ENCODE data around the gene PGAP3. TPM values are rescaled to one million over a fixed set of nuclear protein-coding genes. Genes with fewer than 3 reads are reported as not detected.
A peak's percentile ranks its signal among the peaks of the same experiment; 100 is the strongest.

PGAP3 gene
- total RNA-seq, 2 donors from 2014 or later, result 22.6 to 29.3 TPM

- no peak overlapping the region for H3K27ac ChIP-seq (ENCODE audit: low read depth, low read length)
- H3K27ac Mint-ChIP-seq, result no peak overlapping the region
- H3K4me1 ChIP-seq (ENCODE audit: control insufficient read depth, insufficient read depth, low read length), result peaks cover 10% of the 10 kb centered on the region
- no peak overlapping the region for H3K4me3 Mint-ChIP-seq
- no peaks in the 10 kb centered on the region for H3K9me3 Mint-ChIP-seq
- H3K4me3 ChIP-seq (ENCODE audit: low read length), result no peak overlapping the region
- TF ChIP-seq, protein P1, sequence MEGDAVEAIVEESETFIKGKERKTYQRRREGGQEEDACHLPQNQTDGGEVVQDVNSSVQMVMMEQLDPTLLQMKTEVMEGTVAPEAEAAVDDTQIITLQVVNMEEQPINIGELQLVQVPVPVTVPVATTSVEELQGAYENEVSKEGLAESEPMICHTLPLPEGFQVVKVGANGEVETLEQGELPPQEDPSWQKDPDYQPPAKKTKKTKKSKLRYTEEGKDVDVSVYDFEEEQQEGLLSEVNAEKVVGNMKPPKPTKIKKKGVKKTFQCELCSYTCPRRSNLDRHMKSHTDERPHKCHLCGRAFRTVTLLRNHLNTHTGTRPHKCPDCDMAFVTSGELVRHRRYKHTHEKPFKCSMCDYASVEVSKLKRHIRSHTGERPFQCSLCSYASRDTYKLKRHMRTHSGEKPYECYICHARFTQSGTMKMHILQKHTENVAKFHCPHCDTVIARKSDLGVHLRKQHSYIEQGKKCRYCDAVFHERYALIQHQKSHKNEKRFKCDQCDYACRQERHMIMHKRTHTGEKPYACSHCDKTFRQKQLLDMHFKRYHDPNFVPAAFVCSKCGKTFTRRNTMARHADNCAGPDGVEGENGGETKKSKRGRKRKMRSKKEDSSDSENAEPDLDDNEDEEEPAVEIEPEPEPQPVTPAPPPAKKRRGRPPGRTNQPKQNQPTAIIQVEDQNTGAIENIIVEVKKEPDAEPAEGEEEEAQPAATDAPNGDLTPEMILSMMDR (conservative IDR thresholded peaks at IDR 0.05), result no peak
- H3K27me3 ChIP-seq (ENCODE audit: control insufficient read depth, insufficient read depth, low read length, poor library complexity, severe bottlenecking), result no peaks in the 10 kb centered on the region
- peaks cover 39% of the 10 kb centered on the region for H3K36me3 ChIP-seq (ENCODE audit: control insufficient read depth, insufficient read depth, low read length)
- WGBS, 2 experiments (ENCODE audit: insufficient coverage in 1 of 2, insufficient read length in 1 of 2), result 91 to 100% methylated on average over 3 to 8 of the region's 8 CpGs
- H3K36me3 Mint-ChIP-seq (ENCODE audit: low read depth), result peaks cover 35% of the 10 kb centered on the region
- no peaks in the 10 kb centered on the region for H3K27me3 Mint-ChIP-seq (ENCODE audit: insufficient read depth)
- no peak for DNase-seq
- no peak overlapping the region for H3K9ac ChIP-seq (ENCODE audit: extremely low read depth, low read length, poor library complexity, severe bottlenecking)
- H3K4me1 Mint-ChIP-seq, result peaks cover 43% of the 10 kb centered on the region
- H3K9me3 ChIP-seq (ENCODE audit: control insufficient read depth, low read length), result no peaks in the 10 kb centered on the region
Measured at GRCh38 chr17:39706383-39706782, 18.5 kb upstream of the PGAP3 start.

DNA sequence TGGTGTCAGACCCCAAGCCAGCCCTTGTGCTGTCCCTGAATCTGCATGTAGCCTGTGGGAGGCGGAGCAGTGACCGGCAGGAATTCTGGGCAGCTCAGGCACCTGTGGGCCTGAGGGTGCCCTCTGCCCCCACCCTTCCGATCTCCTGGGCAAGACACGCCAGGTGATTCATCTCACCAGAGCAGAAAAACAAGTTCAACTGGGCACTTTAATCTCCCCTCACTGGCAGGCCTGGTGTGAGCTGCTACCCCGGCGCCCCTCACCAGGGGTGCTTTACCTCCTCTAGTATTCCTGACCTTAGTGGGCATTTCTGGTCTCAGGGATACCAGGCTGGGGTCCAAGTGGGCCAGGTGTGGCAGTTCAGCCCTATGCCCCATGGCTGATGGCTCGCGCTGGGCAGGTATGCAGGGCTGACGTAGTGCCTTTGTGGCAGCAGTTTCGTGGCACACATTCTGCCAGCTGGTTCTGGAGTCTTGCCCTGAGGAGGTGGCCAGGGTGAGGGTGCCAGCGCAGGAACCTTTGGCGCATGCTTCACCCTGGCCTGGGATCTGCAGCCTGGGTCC lies 18.0 kb upstream of the PGAP3 start:
- TF ChIP-seq, protein P1 (conservative IDR thresholded peaks at IDR 0.05), result no peak
- WGBS, 2 experiments (ENCODE audit: insufficient coverage in 1 of 2, insufficient read length in 1 of 2), result 88 to 89% methylated on average over 5 to 12 of the region's 12 CpGs
- Histone ChIP-seq H3K36me3 (ENCODE audit: control insufficient read depth, insufficient read depth, low read length) (peaks cover 38% of the 10 kb centered on the region), H3K4me1 (ENCODE audit: control insufficient read depth, insufficient read depth, low read length) (peaks cover 13% of the 10 kb centered on the region), H3K9ac (ENCODE audit: extremely low read depth, low read length, poor library complexity, severe bottlenecking) (no peak overlapping the region), H3K27ac (ENCODE audit: low read depth, low read length) (no peak overlapping the region), H3K27me3 (ENCODE audit: control insufficient read depth, insufficient read depth, low read length, poor library complexity, severe bottlenecking) (no peaks in the 10 kb centered on the region), H3K9me3 (ENCODE audit: control insufficient read depth, low read length) (no peaks in the 10 kb centered on the region), H3K4me3 (ENCODE audit: low read length) (no peak overlapping the region)
- no peaks in the 10 kb centered on the region for H3K9me3 Mint-ChIP-seq
- peak; percentile 76 for DNase-seq
- peaks cover 32% of the 10 kb centered on the region for H3K36me3 Mint-ChIP-seq (ENCODE audit: low read depth)
- H3K27ac Mint-ChIP-seq, result peak overlapping the region; percentile 84
- no peaks in the 10 kb centered on the region for H3K27me3 Mint-ChIP-seq (ENCODE audit: insufficient read depth)
- no peak overlapping the region for H3K4me3 Mint-ChIP-seq
- H3K4me1 Mint-ChIP-seq, result peaks cover 49% of the 10 kb centered on the region

- Mint-ChIP-seq H3K36me3 (ENCODE audit: low read depth) (peaks cover 23% of the 10 kb centered on the region), H3K4me3 (peak overlapping the region; percentile 25), H3K27me3 (ENCODE audit: insufficient read depth) (no peaks in the 10 kb centered on the region), H3K27ac (peak overlapping the region; percentile 84), H3K4me1 (peaks cover 50% of the 10 kb centered on the region), H3K9me3 (no peaks in the 10 kb centered on the region)
- Histone ChIP-seq H3K4me1 (ENCODE audit: control insufficient read depth, insufficient read depth, low read length) (peaks cover 13% of the 10 kb centered on the region), H3K4me3 (ENCODE audit: low read length) (no peak overlapping the region), H3K36me3 (ENCODE audit: control insufficient read depth, insufficient read depth, low read length) (peaks cover 31% of the 10 kb centered on the region), H3K9ac (ENCODE audit: extremely low read depth, low read length, poor library complexity, severe bottlenecking) (no peak overlapping the region), H3K27me3 (ENCODE audit: control insufficient read depth, insufficient read depth, low read length, poor library complexity, severe bottlenecking) (no peaks in the 10 kb centered on the region), H3K9me3 (ENCODE audit: control insufficient read depth, low read length) (no peaks in the 10 kb centered on the region), H3K27ac (ENCODE audit: low read depth, low read length) (peak overlapping the region; percentile 32)
- peak; percentile 80 for DNase-seq
- TF ChIP-seq, protein P1 (conservative IDR thresholded peaks at IDR 0.05), result peak; percentile 53
- WGBS, 2 experiments (ENCODE audit: insufficient coverage in 1 of 2, insufficient read length in 1 of 2), result 59 to 82% methylated on average over 5 to 11 of the region's 11 CpGs
Measured at GRCh38 chr17:39704821-39705551, 17.1 kb upstream of the PGAP3 start.
